ENCODE measurements around the gene CXorf58.
"Not testable (repeated sequence)": the region's sequence is repeated elsewhere in the genome, so short reads cannot be mapped to it uniquely, and the experiment has no call there.

Gene CXorf58, protein sequence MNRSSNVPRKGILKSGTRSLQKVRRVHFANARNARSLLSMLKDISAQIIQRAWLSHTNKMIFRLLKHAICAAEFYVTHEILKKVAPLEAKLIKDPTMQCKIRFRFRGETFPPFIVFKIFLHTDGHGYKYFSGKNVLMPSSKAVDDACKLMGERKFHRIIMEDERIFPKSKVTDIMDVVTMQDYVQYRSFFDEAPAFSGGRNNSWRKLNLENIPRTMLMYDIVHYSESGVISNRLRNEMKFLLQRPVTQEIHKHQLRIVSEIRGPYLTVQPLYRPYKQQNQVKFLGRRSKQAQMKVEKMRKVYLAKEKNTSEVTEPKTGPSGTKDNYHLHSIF

DNA sequence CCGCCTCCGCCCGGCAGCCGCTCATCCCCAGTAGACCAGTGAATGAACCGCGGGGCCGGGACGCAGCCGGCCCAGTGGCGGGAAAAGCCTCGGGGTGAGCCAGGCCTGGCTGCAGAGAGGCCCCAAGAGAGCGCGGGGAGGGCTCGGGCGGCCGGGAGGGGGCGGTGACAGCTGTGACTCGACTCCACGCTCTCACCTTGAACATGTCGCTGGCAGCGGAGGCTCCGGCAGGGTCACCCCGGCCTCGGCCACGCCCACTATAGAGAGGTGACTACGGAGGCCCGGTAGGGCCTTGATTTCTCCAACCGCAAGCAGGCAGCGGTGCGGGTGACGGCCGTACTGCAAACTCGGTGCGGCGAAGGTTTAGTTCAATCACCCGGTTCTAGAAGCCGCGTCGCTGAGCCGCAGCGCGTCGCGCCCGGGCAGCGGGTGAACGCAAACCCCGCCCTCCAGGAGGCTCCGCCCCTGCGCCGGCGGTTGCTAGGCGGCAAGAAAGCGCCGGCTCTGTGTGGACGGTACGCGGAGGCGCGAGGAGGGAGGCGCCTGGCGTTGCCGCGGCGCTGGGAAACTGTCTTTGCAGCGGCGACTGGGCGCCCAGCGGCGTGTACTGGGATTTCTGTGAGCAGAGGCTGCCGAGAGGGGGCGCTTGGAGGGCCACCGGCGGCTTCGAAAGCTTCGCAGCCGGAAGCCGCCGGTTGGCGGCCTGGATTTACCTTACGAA is at the start of gene CXorf58, which contains the start of gene APOO:
Gene CXorf58, plus strand, starts transcription at position 509 of the 721 bp plus-strand sequence. CDS start 2,297 bp downstream, outside the sequence.
Gene APOO, minus strand, starts transcription at position 441 of the 721 bp plus-strand sequence. Its CDS starts 236 bp downstream, at position 205.
- DNase-seq: peak; percentile 83

DNA sequence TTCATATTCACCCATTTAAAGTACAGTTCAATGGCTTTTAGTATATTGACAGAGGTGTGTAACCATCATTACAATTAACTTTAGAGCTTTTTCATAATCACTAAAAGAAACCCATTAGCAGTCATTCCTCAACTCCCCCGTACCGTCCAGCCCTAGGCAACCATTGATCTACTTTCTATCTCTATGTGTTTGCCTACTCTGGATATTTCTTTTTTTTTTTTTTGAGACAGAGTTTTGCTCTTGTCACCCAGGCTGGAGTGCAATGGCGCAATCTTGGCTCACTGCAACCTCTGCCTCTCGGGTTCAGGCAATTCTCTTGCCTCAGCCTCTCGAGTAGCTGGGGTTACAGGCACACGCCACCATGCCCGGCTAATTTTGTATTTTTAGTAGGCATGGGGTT is 48.6 kb upstream of the CXorf58 start:
- DNase-seq: not testable (repeated sequence)

DNA sequence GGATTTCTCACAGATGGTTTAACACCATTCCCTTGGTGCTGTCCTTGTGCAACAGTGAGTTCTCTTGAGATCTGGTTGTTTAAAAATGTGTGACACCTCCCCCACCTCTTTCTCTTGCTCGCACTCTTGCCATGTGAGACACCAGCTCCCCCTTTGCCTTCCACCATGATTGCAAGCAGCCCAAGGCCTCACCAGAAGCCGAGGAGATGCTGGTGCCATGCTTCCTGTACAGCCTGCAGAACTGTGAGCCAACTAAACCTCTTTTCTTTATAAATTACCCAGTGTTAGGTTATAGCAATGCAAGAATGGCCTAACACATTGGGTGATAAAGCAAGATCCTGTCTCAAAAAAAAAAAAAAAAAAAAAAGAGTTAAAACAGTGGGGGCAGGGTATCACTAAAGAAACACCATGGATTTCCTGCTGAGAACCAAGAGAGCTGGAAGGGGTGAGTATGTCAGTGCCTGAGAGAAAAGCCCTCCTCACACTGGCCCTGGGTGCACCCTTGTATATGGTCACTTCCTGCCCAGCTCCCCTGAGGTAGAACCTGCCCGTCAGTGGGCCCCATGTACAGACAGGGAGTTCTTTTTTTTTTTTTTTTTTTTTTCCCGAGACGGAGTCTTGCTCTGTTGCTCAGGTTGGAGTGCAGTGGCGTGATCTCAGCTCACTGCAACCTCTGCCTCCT is 46.5 kb upstream of the CXorf58 start:
- no peak for DNase-seq

DNA sequence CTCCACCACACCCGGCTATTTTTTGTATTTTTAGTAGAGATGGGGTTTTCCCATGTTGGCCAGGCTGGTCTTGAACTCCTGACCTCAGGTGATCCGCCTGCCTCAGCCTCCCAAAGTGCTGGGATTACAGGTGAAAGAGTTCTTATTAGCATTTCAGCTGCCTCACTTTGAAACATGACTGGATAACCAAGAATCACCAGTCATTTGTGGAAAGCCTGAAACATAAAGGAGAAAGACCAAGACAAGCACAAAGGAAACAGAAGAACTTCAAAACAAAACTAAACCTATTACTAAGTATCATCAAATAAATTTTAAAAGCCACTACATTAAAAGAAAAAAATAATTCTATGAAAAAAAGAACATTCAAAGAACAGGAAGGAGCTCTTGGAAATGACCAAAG is 45.9 kb upstream of the CXorf58 start:
- DNase-seq: not testable (repeated sequence)

DNA sequence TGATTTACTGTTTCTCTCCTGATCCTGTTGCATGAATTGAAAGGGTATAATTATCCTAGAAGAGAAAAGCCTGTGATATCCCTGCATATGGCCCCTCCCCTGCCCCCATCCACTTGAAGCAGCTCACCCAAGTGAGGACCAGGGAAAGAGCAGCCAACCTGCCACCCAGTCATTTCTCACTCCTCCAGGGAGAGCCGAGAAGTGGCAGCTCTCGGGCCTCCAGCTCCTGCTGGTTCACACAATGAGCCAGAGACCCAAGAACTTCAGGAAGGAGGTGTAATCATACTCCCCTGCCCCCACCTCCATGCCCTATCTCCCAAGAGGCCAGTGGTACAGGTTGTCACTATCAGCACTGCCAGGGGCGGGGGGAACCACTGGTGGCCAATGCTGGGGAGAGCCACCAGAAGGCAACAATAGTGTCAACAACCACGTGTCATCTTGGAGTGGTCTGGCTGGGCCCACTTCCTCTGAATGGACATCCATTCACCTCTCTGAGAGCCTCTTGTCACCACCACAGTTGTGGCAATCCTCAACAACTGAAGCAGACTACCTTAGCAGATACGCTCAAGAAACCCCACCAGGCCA is 43.0 kb upstream of the CXorf58 start:
- DNase-seq: no peak

DNA sequence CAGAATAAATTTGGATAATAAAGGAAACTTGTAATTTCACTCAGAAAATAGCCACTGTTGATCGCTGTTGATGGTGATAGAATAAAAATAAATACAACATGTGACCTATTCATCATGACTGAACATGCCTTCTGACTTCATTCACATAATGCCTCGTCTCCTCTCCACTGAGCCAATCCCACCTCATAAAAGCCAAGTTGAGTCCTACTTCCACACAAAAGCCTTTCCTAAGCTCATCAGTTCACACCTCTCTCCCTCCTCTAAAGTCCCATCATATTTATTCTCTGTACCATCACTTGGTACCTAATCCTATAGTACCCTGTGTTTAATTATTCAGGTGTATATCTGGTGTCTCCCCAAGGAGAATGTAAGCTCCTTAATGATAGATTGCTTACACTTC is 37.8 kb upstream of the CXorf58 start:
- no peak for DNase-seq

DNA sequence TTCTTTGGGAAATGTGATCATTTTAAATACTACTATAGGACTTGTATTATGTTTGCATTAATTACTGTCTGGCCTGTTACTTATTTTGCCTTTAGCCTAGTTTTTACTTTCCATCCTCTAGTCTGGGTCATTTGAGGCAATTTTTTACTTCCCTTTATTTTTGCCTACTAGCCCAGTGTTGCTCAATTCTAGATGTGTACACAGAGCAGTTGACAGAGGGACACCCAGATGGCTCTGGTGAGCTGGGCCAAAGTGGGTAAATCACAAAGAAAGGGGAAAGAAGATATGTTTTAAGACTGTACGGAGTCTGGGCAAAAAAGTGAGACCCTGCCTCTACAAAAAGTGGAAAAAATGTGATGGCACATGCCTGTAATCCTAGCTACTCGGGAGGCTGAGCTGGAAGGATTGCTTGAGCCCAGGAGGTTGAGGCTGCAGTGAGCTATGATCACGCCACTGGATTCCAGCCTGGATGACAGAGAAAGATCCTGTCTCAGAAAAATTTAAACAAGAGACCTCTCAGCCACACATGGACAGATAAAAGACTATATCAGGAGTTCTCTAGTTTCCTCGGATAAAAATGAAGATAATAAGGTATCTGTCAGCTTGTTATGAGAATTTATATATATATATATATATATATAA is 35.8 kb upstream of the CXorf58 start:
- no peak for DNase-seq

DNA sequence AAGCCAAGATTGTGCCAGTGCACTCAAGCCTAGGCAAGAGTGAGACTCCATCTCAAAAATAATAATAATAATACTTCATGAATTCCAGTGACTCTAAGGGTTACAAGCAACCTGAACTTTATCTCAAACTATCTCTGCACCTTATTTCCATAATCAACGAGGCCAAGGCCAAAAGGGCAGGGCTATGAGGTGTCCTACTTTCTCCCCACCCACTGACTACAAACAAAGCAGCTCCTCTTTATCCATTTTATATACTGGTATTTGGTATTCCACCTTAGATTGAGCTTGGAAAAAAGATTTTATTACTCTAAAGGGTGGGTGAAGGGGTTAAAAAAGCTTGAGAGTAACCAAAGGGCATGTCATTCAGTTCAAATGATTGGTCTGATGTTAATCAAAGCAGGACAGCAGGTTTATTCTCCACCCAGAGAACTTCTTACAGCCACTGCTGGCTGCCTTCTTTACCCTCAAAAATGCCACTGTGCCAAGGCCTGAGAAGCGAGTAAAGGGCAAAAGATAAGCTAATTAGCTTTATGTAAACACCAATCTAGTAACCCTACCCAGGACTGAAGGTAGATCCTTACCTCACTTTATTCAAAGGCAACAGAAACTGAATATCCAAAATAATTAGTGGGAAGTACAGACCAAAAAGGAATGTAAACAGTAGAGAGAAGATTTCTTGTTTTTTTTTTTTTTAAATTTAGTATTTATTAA is 28.3 kb upstream of the CXorf58 start:
- no peak for DNase-seq

DNA sequence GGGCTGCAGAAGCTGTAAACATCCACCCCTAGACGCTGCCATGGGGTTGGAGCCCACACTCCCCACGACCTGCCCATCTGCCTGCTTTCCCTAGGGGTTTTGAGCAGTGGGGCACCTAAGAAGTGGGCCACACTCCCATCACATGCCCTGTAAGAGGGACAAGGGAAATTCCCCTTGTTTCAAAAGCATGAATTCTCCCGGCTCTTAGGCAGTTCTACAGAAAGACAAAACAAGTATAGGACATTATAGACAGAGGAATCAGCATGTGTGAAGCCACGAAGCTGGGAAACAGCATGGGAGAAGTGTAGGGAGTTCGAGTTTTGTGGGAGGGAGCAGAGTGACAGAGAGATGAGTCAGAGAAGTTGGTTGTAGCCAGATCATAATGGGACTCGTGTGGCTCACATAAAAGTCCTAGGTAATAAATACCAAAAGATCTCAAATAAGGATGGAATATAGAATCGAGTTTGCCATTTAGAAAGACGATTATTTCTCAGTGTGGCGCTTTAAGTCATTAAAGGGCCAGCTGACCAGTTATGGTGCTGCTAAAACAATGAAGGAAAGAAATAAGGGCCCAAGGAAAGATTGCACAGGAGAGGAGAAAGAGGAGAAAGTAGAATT is 24.0 kb upstream of the CXorf58 start:
- DNase-seq: no peak

DNA sequence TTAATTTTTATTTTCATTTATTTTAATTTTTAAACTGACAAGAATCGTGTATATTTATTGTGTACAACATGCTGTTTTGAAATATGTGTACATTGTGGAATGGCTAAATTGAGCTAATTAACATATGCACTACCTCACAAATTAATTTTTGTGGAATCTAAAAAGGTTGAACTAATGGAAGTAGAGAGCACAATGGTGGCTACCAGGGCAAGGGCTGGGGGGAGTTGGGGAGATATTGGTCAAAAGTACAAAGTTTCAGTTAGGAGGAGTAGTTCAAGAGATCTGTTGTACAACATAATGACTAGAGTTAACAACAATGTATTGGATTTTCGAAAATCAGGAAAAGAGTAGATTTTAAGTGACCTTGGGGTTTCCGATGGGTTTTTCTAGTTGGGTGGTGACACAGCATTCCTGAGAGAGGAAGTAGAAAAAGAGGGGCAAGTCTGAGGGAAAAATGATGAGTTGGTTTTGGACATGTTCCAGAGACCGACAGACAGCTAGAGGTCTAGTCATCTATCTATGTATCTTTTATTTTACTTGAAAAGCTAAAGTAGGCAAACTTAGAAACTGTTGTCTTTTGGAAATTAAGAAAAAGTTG is 23.3 kb upstream of the CXorf58 start:
- DNase-seq: no peak

DNA sequence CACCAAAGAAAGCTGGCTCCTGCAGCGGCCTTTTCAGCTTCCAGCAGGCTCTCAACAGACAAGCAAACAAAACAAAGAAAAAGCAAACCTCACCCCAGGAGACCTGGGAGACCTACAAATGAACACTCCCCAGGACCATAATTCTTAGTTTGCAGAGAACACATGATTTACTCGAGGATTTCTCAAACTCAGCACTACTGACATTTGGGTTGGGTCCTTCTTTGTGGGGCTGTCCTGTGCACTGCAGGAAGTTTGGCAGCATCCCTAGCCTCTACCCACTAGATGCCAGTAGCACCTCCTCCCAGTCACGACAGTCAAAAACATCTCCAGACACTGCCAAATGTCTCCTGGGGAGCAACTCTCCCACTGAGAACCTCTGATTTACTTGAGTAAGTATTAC is 22.0 kb upstream of the CXorf58 start:
- DNase-seq: no peak

DNA sequence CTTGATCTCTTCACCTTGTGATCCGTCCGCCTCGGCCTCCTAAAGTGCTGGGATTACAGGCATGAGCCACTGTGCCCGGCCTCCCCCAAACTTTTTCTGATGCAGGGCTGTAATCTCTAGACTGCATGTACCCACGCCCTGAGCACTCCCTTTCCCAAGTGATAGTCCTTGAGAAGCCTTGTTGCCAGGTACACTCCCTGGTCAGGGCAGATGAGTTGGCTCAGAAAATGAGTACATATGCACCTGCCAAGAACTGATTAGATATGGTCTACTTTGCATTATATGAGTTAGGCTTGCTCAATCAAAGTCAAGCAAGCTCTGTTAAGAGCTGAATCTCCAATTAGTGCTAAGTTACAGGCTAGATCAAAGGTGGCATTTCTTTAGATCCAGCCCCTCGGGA is 20.4 kb upstream of the CXorf58 start:
- DNase-seq: no peak

DNA sequence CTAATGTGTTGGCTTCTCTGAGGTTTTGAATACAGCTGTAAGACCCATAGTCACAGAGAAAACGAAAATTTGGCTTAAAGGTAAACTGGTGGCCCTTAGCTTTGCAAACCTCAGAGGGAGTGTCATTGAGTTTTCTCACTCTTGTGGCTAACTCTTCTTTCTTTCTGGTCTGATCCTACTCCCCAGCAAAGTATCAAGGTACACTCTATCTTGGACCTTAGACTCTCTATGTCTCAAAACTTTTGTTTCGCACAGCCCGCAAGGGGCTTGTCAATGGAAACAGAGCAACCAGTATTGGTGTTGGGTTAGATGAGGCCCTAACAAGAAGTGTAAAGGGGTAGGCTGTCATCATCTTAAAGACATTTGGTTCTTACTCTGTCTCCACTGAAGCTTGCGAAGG is 19.9 kb upstream of the CXorf58 start:
- DNase-seq: no peak

DNA sequence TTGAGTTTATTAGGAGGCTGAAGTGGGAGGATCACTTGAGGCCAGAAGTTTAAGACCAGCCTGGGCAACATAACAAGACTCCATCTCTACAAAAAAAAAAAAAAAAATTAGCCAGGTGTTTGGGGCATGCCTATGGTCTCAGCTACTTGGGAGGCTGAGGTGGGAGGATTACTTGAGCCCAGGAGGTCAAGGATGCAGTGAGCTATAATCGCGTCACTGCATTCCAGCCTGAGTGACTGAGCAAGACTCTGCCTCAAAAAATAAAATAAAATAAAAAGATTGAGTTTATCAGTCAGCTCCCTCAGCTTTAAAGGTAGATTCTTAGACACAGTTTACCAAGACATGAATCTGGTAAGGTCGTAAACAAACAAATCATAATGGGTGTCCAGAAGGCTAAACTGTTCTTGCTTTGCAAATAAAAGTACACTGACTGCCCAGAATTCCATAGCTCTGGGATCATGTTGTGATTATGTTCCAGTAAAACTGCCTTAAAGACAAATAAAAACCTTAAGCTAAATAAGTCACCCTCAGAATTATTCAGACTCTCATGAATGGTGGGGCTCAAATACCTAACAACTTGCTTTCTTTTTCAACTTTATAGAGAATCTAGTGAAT is 18.8 kb upstream of the CXorf58 start:
- no peak for DNase-seq

DNA sequence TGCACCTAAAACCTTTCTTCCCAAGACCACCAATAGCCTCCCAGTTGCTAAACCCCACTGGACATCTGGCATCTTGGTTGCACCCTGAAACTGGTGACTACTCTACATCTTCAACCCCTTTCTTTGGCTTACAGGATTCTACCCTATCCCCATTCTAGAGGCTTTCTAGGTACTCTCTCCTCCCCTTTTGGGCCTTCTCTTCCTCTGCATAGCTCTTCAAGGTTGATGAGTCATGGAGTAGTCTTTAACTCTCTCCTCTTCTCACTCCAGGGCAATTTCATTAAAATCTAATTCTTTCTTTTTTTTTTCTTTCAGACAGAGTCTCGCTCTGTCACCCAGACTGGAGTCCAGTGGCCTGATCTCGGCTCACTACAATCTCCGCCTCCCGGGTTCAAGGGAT is 16.9 kb upstream of the CXorf58 start:
- no peak for DNase-seq

DNA sequence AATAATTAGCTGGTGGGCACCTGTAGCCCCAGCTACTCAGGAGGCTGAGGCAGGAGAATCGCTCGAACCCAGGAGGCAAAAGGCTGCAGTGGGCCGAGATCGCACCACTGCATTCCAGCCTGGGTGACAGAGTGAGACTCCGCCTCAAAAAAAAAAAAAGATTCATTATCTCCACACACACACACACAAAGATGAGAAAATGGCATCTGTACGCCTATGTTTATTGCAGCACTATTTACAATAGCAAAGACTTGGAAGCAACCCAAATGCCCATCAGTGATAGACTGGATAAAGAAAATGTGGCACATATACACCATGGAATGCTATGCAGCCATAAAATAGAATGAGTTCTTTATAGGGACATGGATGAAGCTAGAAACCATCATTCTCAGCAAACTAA is 12.8 kb upstream of the CXorf58 start:
- not testable (repeated sequence) for DNase-seq

DNA sequence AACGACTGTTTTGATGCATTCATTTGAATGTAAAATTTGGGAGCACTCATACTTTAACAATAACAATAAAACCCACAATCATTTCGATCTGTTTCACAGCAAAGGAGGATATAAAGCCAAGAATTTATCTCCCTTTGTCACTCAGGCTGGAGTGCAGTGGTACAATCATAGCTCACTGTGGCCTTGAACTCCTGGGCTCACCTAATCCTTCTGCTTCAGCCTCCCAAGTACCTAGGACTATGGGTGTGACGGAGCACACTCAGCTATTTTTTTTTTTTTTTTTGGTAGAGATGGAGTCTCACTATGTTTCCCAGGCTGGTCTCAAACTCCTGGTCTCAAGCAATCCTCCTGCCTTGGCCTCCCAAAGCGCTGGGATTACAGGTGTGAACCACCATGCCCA is 11.3 kb upstream of the CXorf58 start:
- not testable (repeated sequence) for DNase-seq

DNA sequence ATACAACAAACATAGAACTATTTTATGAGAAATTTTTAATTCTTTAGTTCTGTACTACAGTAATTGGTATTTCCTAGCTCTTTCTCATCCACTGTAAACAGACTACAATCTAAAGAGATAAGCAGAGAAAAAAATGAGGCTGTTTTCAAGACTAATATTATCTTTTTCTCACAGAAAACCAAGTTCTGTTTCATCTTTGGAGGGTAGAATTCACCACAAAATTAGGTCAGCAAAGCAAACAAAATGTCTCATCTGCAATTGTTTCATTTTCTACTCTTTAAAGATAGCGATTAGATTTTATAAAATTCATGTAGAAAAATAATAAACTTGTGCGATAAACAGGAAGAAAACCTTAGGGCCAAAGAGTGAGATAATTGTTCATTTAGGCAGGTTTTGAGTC is 10.8 kb upstream of the CXorf58 start:
- no peak for DNase-seq

DNA sequence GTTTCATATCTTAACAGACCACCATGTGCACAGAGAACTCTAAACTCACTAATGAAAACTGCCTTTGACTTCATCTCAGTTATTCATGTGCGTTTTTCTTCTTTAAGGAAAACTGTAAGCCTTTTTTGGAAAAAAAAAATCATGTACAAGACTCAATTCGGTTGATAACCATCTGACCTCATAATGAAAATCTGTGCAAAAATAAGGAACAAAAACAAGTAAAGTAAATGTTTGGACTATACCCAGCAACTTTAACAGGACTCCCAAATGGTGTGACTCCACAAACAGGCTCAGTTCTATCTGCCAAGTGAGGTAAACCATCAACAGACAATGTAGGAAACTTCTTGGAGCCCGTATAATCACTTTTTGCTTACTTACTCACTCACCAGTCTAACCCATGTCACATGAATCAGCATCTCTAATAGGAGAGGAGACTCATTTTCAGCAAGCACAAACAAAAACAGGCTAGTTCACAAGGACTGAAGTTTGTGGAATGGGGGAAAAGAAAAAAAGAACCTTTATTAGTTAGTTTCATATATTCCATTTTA is 9.3 kb upstream of the CXorf58 start:
- no peak for DNase-seq

DNA sequence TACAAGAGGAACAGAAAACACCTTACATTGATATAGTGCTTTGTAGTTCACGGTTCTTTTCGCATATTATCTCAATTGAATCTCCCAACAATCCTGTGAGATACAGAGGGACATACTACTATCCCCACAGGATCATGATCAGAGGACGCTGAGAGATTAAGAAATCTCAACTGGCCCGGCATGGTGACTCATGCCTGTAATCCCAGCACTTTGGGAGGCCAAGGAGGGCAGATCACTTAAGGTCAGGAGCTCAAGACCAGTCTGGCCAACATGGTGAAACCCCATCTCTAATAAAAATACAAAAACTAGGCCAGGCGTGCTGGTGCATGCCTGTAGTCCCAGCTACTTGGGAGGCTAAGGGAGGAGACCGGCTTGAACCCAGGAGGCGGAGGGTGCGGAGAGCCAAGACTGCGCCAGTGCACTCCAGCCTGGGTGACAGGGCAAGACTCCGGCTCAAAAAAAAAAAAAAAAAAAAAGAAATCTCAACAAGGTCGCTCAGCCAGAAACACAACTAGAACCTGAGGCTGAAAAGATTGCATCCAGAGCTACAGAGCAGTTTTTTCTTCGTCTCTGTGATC is 7.5 kb upstream of the CXorf58 start:
- no peak for DNase-seq
